NCI-H345 (cell line): ENCODE measurements around the gene KRT12.
A peak's percentile ranks its signal among the peaks of the same experiment; 100 is the strongest.

Experiments used
- DNase-seq: peaks from one replicate; lab custom pipeline; 2025; lab: John Stamatoyannopoulos, UW

Gene KRT12

DNA sequence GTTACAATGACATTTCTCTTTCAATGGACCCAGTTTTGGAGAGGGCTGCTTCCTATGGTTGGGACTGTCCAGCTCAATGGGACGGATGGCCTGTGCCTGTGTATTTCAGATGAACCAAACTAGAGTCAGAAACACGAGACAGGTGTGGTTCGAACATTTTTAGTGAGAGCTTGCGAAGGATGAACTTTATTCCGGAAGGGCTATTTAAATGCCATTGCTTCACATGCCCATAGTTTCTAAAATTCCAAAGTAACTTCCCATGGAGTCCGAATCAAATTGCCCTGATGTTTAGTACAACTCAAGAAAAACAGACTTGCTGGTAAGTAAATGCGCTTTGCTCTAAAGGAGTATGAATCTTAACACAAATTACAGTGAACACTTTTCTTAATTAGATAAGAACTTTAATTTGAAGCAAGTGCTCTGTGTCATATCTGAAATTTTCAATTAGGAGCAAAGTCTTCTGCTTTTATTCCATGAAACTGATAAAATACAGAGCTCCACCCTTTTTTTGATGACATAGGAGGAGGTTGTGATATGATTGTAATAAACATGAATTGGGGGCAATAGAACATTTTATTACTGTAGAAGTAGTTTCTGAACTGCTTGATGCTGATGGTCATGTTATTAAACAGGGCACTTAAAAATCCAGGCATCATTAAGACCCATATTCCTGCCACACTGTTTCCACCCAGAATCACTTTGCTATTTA, 16.8 kb upstream of the KRT12 start:
- DNase-seq: no peak

DNA sequence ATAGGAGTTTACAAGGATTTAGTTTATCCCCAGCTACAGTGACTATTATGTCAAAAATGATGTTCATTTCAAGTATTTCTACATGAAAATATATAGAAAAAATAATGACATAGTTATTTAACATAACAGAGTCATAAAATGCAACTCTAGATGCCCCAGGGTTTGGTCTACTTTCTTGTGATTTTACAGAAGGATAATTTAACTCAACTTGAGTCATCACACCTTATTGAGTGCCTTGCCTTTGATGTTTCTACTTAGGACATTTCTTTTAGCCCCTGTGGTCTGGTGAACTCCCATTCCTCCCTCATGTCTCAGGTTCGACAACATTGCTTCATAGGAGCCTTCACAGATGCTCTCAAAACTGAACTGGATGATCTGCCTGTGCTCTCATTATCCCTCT, 16.0 kb upstream of the KRT12 start:
- DNase-seq: no peak

DNA sequence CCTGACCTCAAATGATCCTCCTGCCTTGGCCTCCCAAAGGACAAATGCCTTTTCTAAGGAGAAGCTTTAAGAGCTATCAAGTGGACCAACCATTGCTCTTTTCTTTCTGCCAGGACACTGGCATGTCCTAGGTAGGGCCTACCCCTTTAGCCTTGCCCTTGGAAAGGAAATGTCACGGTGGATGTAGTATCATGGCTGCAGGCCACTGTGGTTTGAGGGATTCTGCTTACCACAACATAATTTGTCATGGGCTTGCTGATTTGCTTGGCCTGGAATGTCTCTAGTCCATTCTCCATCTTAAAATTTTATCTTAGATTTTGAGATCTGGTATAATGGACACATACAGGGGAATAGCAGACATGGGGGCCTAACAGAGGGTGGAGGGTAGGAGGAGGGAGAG, 12.0 kb upstream of the KRT12 start:
- no peak for DNase-seq

DNA sequence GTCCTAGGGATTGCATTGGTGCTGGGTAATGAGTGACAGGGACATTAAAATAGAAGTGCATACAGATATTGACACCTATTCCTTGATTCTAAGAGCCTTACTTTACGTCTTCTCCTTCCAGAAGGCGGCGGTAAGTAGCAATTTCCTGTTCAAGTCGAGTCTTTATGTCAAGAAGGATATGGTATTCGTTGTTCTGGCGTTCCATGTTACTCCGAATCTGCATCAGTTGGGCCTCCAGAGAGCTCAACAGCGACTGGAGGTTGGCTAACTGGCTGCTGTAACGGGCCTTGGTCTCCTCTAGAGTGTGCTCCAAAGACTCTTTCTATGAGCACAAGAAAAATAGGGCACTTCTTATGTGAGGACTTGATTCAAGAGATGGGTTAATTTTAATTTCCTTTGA, 11.0 kb upstream of the KRT12 start:
- no peak for DNase-seq

DNA sequence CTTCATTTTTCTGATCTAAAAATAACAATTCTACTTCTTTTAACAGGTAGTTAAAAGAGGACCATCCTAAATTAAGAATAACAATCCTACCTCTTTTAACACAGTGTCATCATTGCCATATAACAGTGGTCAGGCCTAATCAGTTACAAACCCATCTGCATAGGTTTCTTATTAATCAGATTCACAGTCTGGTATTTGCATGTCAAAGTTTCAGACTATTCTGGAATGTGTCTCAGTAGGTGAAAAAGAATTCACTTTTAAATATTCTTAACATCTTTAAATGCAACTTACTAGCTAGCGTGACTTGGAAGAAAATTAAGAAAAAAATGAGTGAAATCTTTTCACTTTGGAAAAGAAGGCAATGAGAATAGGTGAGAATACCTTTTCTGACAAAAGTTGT, 6.8 kb upstream of the KRT12 start:
- no peak for DNase-seq

DNA sequence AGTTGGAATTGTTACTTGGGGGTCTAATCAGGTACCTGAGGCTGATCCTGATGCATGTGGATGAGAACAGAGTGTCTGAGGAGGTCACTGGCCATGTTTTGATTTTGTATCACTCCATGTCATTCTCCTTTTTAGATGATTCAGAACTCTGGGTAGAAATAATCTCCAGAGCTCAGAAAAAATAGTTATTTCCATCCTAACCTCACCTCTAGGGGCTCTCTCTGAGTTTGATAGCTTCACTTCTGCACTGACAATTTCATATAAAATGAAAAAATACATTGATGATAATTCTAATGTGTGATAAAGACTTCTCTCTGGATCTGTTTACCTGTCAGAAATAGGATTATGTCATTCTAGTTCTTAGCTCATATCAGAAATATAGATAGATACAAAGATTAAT, 6.2 kb upstream of the KRT12 start:
- DNase-seq: no peak

DNA sequence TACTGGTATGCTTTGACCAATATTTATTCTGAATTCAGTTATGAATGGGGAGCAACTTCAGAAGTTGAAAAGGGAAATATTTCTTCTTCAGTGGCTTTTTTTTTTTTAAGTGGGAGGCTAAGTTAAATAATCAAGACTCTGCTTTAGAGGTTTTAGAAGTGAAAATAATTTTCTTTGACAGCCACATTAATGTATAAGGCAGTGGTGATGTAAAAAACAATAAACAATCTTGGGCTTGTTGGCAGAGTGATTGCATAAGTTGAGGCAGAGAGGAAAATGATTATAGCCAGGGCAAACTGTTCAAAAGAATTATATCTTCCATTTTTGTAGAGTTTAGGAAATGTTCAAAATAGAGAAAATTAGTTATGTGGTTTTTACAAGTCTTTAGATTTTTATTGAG, 5.4 kb upstream of the KRT12 start:
- DNase-seq: no peak

DNA sequence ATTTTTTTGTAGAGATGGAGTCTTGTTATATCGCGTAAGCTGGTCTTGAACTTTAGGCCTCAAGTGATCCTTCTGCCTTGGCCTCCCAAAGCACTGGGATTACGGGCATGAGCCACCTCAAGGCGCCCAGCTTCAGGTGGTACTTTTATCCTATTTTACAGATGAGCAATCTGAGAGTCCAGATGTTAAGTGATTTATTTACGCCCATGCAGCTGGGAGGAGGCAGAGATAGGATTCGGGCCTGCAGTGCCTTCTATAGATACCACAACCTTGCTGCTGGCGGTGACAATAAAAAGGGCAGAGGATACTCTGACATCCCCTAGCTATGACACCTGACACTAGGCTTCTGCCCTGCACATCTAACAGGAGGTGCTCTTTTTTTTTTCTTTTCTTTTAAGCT, 4.3 kb upstream of the KRT12 start:
- no peak for DNase-seq

DNA sequence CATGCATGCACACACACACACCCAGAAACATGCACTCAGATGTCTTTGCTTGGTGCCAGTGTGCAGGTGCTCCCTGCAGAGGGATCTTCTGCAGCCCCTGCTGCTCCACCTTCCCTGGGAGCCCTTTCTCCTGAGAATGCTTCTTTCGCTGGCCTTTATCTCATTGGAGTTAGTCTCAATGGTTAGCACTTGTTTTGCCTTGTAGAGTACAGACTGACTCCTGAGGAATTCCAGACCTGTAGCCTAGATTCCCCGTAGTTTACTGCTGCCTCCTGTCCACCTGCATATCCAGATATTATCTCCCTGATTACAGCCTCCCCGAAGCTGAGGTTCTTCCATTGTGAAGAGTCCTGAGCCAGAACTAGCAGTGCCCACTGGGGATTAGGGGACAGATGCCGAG, 3.1 kb upstream of the KRT12 start:
- no peak for DNase-seq

DNA sequence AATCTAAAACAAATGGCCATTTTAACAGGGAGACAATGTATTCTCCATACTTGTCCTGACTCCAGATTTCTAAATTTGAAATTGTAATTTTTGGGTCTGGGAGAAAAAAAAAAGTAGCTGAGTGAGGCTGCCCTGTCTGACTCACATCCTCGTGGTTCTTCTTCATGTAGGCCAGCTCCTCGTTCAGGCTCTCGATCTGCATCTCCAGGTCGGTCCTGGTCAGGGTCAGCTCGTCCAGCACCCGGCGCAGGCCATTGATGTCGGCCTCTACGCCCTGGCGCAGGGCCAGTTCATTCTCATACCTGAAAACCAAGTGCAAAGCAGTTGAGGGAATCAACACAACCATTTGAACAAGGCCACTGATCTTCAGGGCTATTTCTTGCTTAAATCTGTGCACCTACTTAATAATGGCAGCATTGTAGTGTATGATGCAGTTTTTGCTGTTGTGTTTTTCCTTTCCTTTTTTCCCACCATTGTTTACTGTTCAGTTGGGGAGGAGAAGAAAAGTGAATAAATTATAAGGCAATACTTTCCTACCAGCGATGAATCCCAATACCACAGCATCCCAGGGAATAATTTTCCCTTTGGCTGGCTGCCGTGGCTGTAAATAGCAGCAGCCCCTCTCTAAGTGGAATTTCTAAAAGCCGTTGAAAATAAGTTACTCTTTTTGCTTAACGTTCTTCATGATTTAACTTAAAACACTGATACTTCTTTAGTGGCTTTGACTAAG, 2.2 kb downstream of the KRT12 start:
- DNase-seq: no peak

DNA sequence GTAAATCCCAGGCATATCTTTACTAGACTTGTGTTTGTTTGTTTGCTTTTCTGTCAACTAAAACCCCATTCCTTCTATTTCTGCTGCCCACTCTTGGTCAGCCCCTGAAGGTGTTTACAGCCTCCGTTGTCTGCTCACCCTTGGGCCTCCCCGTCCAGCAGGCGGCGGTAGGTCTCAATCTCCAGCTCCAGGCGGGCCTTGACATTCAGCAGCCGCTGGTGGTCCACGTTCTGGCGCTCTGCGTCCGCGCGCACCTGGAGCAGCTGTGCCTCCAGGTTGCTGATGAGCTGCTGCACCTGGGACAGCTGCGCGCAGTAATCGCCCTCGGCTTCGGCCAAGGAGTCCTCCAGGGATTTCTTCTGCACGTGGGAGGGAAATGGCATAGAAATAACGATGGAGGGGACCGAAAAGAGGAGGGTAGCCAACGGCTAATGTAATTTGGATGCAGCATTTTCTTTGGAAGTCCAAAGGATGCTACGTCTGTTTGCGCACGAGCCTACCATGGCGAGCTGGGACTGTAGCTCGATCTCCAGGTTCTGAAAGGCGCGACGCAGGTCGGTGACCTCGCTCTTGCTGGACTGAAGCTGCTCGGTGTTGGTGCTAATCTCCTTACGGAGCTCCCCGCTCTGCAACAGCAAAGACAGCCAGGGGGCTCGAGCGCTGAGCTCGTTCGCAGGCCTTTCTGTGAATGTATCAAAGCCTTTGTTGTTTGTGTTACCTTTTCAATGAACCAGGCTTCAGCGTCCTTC, 3.9 kb downstream of the KRT12 start:
- no peak for DNase-seq

DNA sequence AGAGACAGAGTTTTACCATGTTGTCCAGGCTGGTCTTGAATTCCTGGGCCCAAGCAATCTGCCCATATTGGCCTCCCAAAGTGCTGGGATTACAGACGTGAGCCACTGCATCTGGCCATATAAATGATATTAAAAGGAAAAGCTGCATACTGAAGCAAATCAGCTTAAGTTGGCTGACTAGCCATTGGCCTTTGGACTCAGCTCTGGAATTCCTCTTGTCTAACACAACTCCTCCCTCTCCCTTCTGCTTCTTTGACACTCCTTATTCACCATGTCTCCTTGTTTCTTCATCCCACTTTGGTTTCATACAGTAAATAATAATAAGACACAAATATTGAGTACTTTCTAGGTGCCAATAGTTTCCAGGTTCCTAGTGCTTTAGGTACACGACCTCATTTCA, 7.5 kb downstream of the KRT12 start:
- DNase-seq: no peak

DNA sequence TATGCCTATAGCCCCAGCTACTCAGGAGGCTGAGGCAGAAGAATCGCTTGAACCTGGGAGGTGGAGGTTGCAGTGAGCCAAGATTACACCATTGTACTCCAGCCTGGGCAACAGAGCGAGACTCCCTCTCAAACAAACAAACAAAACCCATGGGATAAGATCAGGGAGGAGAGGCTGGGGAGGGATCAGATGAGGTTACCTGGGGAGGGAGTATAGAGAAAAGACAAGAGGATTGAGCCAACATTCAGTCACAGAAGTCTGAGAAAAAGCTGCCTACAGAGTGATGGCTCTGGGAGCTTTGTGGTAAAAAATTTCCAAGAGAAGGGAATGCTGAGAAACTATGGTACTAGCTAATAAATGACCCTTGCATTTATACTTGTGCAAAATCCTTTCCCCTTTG, 8.4 kb downstream of the KRT12 start:
- peak; percentile 5 for DNase-seq

DNA sequence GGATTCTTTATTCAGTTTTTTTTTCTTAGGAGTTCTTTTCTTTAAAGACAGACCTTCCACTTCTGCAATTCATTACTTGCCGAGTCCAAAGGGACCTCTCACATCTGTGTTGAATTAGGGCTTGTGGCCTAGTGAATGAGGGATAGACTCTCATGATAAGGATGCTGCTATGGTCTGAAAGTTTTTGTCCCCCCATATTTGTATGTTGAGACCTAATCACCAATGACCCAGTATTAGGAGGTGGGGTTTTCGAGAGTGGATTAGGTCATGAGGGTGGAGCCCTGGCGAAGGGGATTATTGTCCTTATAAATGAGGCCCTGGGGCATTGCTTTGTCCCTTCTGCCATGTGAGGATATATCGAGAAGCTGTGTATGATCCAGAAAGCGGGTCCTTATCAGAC, 9.5 kb downstream of the KRT12 start:
- DNase-seq: no peak

DNA sequence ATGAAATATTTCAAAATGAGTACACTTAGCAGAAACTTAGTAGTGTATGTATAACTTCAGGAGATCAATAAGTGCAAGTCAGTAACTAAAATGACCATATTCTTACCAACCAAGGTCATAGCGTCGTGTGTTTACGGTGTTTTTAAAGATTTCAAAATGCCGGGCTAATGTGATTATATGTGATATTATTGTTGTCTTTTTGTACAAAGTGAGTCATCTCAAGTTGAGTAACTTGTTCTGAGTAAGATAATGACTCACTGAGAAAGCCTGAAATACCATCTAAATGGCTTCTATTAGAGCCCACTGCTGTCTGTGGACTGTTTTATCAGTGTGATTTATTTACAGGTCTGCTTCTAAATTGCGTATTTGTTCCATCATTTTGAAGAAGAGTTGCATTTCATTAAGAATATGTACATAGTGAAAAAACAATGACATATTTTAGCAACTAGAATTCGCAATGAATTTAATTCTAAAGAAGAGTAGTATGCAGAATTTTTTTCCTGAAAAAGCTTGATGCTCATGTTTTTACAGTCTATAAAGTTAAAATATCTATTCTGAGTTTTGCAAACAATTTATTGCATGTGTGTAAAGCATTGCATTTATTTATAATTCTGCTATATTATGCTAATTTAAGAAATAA, 12.7 kb downstream of the KRT12 start:
- no peak for DNase-seq

DNA sequence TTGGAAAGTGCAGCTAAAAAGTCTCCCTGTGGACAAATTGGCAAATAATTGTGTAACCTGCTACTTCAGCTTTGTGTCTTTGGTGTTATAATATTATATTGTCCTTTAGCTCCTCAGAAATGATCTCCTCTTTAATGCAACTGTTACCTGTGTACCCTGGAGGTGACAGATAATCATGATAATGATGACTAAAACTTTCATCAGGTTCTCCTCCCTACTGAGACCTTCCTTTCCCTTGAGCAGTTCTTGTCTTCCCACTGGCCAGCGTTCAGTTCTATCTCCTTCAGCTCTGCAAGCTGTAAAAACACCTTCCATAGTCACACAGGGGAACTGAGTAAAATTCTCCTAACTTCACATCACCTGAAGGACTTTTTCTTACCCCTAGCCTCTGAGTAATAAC, 14.7 kb downstream of the KRT12 start:
- DNase-seq: no peak

DNA sequence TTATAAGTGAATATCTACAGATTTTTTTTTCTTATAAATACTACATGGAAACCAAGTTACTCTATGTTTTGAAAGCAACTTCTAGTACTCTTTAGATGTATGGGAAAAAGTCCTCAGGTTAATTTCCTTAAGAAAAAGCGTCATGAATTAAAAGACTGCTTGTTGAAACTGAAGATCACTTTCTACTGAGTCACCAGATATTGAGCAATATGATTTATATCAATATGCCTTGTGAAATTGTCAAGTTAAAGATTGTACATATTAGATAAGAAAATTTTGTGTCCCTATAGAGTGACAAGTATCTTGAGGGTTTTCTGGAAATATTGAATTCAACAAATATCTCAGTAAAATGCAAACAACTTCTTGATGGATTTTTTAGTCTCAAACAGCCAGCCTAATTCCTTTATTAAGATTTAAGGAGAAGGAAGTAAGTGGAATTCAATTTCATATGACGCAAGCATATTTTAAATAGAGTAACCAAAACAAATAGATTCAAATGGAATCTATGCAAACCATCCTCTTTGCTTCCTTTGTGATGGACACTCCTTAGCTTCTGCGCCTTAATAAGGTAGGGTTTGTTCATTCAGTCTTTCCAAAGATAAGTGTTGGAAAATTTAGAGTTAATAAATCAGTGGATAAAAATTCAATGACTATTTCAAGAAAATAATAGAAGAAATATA, 16.6 kb downstream of the KRT12 start:
- DNase-seq: no peak

DNA sequence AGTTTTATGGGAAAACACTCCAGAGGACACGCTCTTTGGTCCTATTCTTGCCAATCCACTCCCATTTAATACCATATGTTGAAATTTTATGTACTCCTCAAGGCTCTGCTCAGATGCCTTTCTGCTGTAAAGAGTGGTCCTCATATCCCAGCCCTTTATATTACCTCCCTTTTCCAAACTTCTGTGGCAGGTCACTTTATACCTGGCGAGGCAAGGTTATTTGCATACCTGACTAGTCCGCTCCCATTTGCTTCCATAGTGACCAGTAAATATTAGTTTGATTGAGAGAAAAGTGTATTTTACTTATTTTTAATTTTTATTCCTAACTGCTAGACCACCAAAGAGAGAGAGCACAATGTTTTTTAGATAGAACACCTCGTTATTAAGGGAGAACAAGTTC, 17.3 kb downstream of the KRT12 start:
- DNase-seq: no peak

DNA sequence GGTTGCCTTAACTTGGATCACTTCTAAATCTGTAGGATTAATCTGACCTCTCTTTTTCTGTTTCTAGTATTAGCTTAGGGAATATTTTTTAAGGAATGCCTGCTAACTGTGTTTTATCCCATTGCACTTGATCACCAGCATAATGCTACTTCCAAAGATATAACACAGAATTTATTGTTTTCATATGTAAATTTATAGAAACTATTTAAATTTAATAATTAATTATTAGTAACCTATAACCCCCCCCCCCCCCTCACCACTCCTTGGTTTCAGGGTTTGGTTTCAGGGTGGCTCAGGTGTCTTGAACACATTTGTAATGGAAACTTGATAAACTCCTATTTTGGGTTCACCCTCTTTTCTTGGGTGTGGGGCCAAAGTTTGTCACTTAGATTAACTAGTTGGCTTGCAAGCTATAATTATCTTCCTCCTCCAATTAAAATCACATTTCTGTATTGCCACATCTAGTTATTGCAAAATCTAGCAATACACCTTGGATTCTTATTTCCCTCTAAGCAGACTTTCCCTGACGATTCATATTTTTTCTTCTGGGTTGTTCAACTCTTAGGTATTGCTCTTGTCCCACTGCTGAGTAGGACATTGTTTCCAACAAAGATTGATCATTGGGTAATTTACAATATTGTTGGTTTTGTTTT, 18.3 kb downstream of the KRT12 start:
- no peak for DNase-seq

DNA sequence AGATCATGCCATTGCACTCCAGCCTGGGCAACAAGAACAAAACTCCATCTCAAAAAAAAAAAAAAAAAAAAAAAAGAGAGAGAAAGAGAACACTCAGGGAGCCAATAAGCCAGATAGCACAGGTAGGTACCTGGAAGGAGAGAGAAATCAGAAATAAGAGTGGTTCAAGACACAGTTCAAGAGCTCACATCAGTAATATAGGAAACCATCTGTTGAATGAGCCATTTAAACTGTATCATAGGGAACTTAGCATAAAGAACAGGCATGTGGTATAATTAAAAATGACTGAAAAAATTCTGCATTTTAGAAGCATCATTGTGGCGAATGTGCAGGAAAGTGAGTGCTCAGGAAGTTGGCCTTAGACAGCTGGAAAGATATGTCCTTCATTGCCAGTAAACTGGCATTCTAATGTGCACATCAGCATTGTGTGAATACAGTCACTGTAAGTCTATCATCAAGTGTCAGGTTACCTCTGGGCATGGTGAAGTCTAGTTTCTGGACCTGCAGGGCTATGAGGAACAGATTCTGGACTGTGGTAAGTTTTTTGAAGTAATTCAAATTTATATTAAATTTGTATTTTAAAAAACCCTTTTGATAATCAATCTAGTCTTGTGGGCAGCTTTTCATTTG, 20.4 kb downstream of the KRT12 start:
- no peak for DNase-seq

DNA sequence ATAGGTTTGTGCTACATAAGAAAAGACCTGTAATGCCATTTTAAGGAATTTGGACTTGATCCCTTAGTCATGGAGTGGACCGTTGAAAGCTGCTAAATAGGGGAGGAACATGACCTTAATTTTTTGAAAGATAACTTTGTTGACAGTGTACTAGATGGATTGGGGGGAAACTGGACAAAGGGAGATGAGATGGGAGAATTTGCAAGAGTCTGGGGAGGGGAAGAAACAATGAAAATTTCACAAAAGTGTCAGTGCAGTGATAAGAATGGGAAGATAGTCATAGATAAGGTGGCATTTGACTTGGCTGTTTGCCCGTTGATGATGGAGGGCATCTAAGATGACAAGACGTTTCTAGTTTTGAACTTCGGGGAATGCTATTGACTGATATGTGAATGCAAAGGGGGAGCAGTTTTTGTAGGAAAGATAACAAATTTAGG, 22.3 kb downstream of the KRT12 start:
- no peak for DNase-seq
